ENCODE data around the gene NAV2.
"Not testable (repeated sequence)": the region's sequence is repeated elsewhere in the genome, so short reads cannot be mapped to it uniquely, and the experiment has no call there.

Gene NAV2

GRCh38 chr11:19984048-19984742 lies 271.6 kb downstream of the NAV2 start:
- DNase-seq: no peak

DNA sequence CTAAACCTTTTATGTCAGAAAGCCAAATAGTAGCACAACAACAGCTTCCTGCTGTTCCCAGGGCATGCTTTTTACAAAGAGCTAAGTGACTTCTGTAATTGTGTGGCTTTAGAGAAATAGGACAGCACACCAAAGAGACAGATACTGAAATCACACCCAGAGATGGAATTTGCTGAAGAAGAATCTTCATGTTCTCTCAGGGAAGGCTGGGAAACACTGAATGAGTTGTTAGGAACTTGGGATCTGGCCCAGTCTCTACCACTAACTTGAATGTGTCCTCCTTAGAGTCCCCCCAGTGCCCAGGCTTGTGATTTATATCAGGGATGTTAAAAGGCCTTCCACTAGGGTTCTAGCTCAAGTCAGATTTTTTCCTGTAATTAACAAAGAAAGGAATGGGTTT lies 272.5 kb downstream of the NAV2 start:
- no peak for DNase-seq

- no peak for DNase-seq
Observed at GRCh38 chr11:19987331-19987801, 274.7 kb downstream of the NAV2 start.

DNA sequence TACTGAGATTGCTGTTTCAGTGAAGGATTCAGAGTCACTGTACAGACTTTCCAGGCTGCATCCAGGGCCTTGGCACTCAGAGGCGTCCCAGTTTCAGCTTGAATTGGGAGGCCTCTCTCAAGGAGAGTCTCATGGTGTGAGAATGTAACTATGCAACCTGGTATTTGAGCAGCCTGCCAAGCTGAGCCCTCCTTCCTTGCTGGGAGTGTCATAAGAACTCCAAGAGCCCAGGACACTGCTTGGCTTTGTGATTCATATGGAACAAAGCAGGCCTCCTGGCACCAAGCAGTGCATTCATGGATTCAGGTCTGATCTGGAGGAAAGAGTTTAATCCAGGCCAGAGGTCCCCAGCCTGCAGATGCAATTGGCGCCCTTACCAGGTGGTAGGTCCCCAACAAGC lies 276.0 kb downstream of the NAV2 start:
- no peak for DNase-seq

GRCh38 chr11:19989191-19989590 lies 276.6 kb downstream of the NAV2 start:
- DNase-seq: no peak

- DNase-seq: no peak
Observed at GRCh38 chr11:19992162-19992561, 279.5 kb downstream of the NAV2 start.

DNA sequence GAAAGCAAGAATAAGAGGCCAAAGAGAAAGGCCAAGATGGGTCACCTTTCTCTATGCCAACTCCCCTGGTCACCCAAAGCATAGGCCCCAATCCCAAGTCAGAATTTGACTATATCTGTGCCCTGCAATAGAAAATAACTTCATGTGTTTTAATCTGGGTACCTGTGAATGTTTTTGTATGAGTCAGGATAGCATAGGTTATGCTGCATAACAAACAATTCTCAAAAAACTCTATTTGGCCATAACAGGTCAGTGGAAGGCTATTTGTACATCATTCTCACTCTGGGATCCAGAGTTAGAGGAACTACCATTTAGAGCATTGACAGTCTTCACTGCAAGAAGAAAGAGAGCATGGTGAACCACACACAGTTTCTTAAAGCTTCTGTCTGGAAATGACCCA lies 280.4 kb downstream of the NAV2 start:
- DNase-seq: no peak

DNA sequence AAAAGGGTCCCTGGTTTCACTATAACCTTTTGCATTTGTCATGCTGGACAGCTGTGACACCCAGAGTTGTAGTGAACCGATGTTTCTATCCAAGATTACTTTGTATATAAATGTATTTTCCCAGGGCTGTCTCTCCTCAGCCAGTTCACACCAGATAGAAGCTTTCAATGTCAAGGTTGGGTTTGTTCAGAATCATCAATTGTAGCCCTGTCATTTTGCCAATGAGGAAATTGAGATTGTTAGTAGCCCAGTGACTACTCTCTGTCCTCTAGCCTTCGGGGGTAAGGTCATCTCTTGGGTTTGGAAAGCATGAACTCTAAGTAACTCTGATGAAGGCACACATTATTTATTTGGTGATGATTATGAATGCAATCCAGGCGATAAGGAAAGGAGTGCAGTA lies 282.0 kb downstream of the NAV2 start:
- no peak for DNase-seq

DNA sequence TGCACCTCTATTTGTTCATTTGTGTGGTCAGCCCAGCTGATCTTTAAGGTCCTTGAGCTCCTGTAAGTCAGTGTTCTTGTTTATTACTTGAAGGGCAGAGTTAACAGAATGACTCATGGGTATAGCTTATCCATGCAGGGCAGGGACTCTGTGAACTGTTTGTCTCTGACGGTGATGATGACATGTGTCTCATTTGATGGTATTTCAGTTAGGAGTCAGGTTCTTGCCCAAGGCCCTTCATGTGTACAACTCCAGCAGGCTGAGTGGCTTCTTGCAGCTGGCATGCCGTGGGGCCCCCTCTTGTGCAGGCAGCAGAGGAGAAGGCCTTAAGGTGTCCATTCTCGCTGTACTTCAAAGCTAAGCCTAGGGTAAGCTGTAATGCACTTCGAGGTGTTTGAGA lies 282.5 kb downstream of the NAV2 start:
- no peak for DNase-seq

GRCh38 chr11:19996571-19996970 lies 283.9 kb downstream of the NAV2 start:
- DNase-seq: no peak

DNA sequence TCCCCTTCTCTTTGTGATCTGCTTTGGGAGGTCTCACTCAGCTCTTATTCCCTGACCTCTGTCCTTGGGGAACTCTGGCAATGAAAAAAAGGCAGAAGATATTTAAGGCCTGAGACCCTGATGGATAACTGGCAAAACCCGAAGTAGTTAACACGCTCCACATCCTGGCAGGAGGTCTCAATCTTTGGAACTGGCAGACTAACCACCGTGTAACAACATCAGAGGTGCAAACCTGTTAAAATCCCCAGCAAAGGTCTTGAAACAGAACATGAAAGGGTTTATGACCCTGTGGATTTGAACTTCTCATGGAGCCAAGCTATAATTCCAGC lies 287.3 kb downstream of the NAV2 start:
- no peak for DNase-seq

GRCh38 chr11:20000351-20001134 lies 287.9 kb downstream of the NAV2 start:
- DNase-seq: no peak

GRCh38 chr11:20002312-20003216 lies 289.9 kb downstream of the NAV2 start:
- DNase-seq: no peak

DNA sequence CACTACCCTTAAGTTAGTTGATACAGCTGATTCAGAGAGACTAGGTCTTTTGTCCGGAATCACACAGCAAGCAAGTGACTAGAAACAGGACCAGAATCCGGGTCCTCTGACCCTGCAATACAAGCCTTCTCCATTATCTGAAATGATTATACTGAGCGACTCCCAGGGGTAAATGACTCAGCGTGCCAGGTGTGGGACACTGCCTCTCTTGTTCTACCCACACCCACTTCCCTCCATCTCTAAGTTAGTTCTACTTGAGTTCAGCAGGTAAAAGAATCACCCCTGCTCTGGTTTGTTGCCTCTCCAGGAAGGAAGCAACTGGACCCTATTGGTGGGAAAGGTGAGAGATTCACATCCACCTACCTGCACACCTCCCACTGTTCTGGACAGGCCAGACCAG lies 290.7 kb downstream of the NAV2 start:
- DNase-seq: no peak

GRCh38 chr11:20004866-20005265 lies 292.2 kb downstream of the NAV2 start:
- DNase-seq: no peak

- DNase-seq: no peak
Observed at GRCh38 chr11:20005747-20006146, 293.1 kb downstream of the NAV2 start.

GRCh38 chr11:20006618-20007017 lies 294.0 kb downstream of the NAV2 start:
- DNase-seq: not testable (repeated sequence)

DNA sequence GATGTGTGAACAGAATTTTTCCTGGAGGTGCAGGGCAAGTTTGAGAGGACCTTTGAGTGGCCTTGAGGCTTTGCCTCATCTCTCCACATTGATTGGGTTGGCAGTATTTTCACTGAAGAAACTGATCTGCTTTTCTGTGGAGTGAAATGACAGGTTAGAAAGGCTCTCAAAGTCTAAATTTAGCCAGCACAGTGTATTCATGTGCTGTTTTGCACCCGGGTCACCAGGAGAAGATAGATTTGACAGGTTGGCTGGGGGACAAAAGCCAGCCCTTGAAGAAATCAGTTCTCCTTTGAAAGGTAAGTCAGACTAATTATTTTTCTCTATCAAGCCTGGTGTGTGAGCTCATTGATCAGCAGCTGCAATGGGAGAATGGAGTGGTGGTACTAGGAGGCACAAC lies 294.7 kb downstream of the NAV2 start:
- no peak for DNase-seq

DNA sequence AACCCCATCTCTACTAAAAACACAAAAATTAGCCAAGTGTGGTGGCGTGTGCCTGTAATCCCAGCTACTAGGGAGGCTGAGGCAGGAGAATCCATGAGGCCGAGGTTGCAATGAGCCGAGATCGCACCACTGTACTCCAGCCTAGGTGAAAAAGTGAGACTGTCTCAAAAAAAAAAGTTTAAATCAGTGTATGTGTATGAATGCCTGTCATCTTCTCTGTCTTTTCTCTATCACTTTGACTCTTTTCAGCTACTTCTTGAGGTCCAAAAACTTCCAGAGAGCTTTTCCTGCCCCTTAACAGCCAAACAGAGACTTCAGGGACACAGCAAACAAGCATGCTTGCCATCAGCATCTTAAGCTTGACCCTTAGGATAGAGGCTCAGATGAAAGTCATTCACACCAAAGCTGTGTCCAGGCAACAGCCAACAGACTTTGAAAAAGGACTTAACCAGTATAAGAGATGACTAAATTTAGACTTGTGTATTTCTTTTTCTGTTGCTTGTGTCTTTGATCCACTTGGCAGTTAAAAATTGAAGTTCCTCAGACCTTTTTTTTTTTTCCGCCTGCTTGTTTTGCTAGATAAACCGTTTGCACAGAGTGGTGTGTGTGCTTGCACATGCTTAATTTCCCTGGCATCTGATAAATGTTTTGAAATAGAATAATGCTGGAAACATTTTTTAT lies 295.7 kb downstream of the NAV2 start:
- DNase-seq: no peak

GRCh38 chr11:20008871-20009644 lies 296.4 kb downstream of the NAV2 start:
- no peak for DNase-seq

DNA sequence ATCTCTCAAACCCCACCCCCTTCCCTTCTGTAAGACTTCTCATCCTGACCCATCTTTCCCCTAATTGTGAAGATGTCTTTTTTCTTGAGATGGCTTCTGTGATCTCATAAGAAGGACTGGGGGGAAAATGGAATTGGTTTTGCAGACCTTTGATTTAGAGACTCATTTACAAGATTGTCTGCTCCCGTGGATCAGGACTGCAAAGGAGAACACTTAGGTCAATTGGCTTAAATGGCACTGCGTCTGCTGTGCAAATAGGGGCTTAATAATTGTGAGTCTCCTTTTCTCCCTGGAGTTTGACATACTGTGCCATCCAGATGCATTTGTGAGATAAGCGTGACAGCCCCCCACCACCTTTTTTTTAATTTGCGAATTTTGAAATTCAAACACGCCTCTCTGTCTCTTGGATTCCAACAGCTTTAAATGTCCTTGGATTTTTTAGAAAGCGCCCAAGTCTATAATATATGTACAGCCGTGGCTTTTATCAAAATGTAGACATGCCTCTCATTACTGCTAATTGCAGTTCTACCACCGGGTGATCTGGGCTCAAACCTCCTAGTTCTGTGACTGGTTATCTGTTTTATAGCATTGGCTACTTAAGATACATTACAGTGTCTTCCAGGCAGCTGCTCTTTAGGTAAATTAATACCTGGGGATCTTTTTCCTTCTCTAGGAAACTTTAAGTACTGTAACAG lies 297.7 kb downstream of the NAV2 start:
- peak; percentile 73 for DNase-seq

GRCh38 chr11:20010851-20011225 lies 298.2 kb downstream of the NAV2 start:
- no peak for DNase-seq

All from NCI-H524 treated with DMSO at 0.1 percent for 48 hours (cell line).